Breast epithelium (tissue), 4 donors: Measurements from ENCODE around the gene SNUPN. TPM values are rescaled to one million over a fixed set of nuclear protein-coding genes. Genes with fewer than 3 reads are reported as not detected.

Experiments
- DNase-seq, 2 donors: peaks; one replicate each; pipeline ENCODE4 v3.0.0-alpha.2; 2019; ENCODE audit warnings: low spot score in 2 of 2
- H3K27ac ChIP-seq, 2 donors: fragments of 200-600 bp; sonication (generic) in 1 of 2; one replicate each; pipeline ENCODE4 v1.5.1; 2016 to 2019; ENCODE audit warnings: mild to moderate bottlenecking in 1 of 2
- H3K27me3 ChIP-seq, 2 donors: fragments of 200-600 bp; sonication (generic) in 1 of 2; one replicate each; pipeline versions ENCODE4 v1.5.1 to v1.6.0; 2017 to 2019; ENCODE audit warnings: control low read depth in 1 of 2, mild to moderate bottlenecking in 1 of 2
- H3K36me3 ChIP-seq: fragments of 200-600 bp; one replicate; pipeline ENCODE4 v1.5.1; 2019
- H3K4me1 ChIP-seq, 2 donors: fragments of 200-600 bp; sonication (generic); one replicate each; pipeline ENCODE4 v1.5.1; 2016 to 2019; ENCODE audit warnings: control low read depth in 1 of 2
- H3K4me3 ChIP-seq, 3 donors: fragments of 200-600 bp; sonication (generic); 1 replicate in 2 of 3; 2 replicates in 1 of 3; pipeline ENCODE4 v1.5.1; 2016 to 2019; ENCODE audit warnings: mild to moderate bottlenecking in 3 of 3, moderate library complexity in 2 of 3
- H3K9me3 ChIP-seq, 2 donors: fragments of 200-600 bp; sonication (generic) in 1 of 2; one replicate each; pipeline ENCODE4 v1.5.1; 2016 to 2019; ENCODE audit warnings: control low read depth in 1 of 2
- POLR2A ChIP-seq: fragments of 450-650 bp; IDR thresholded peaks from one replicate; pipeline ENCODE4 v1.6.1; 2016; ENCODE audit warnings: antibody characterized with exemption, mild to moderate bottlenecking, moderate library complexity
- POLR2AphosphoS5 ChIP-seq, 3 donors: sonication (generic); formaldehyde crosslinking; IDR thresholded peaks; one replicate each; pipeline ENCODE4 v1.6.1; 2017; ENCODE audit warnings: antibody characterized with exemption in 3 of 3
- intact Hi-C: fragments of 100-400 bp; cut with DNase I; formaldehyde crosslinking; loops from one replicate; pipeline ENCODE4 v1.15.1; 2023; ENCODE audit warnings: low total_unique reads
- total RNA-seq, 3 donors: library from RNA; depleted of rRNA; stranded (reverse); fragments of >200 nt; gene quantifications; one replicate each; pipeline ENCODE4 v1.1.0, GENCODE V29; 2016
- TF ChIP-seq, protein P1 (sequence below), 3 donors: fragments of 450-650 bp; IDR thresholded peaks; one replicate each; pipeline ENCODE4 v1.5.1; 2016 to 2017; ENCODE audit warnings: antibody characterized with exemption in 3 of 3, mild to moderate bottlenecking in 3 of 3, moderate library complexity in 3 of 3

SNUPN gene
- total RNA-seq, 3 donors from 2014 or later: 19.8 to 24.9 (median 23.6) TPM

DNA sequence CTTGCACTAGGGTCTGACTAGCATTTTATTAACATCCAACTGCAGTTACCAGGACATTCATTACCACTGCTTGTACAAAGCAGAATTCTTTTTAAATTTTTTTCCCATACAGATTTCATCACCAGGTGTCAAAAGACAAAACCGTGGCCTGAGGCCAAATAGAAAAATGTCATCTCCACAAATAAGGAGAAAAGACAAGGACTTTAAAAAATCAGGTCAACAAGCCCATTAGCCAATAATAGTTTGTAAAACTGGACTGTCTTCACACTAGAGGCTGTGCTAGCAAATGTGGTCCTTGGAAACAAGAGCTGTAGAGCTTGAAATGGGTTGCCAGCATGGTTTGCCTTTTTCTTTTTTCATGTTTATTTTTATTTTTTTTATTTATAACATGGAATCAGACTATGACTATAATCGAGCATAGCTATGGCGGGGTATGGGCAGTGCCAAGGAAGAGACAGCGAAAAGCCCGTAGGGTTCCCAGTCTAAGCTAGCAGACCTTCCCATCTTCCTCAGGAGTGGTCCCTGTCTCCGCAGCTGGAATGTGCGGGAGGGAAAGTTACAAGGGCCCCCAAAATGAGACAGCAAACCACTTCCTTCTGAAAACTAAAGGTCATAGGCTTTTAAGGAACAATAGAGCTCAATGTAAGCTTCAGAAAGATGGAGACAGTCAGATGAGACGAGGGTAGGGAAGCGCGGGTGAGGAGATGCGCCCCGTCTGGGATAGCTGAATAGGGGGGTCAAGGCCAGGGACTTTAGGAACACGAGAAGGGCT is 47.9 kb downstream of the SNUPN start:
- H3K4me3 ChIP-seq: peak overlapping the region; percentile 86 to 100 (median 98)
- DNase-seq: no peak
- no peaks in the 10 kb centered on the region for H3K27me3 ChIP-seq
- no peaks in the 10 kb centered on the region for H3K9me3 ChIP-seq
- intact Hi-C loops: no loop called here
- no peak for TF ChIP-seq POLR2A
- TF ChIP-seq, protein P1, sequence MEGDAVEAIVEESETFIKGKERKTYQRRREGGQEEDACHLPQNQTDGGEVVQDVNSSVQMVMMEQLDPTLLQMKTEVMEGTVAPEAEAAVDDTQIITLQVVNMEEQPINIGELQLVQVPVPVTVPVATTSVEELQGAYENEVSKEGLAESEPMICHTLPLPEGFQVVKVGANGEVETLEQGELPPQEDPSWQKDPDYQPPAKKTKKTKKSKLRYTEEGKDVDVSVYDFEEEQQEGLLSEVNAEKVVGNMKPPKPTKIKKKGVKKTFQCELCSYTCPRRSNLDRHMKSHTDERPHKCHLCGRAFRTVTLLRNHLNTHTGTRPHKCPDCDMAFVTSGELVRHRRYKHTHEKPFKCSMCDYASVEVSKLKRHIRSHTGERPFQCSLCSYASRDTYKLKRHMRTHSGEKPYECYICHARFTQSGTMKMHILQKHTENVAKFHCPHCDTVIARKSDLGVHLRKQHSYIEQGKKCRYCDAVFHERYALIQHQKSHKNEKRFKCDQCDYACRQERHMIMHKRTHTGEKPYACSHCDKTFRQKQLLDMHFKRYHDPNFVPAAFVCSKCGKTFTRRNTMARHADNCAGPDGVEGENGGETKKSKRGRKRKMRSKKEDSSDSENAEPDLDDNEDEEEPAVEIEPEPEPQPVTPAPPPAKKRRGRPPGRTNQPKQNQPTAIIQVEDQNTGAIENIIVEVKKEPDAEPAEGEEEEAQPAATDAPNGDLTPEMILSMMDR (IDR thresholded peaks at IDR 0.05): no peak
- no peak for TF ChIP-seq POLR2AphosphoS5 (IDR thresholded peaks at IDR 0.05)
- H3K4me1 ChIP-seq: no peaks in the 10 kb centered on the region
- peak overlapping the region; percentile 90 to 95 for H3K27ac ChIP-seq
- no peaks in the 10 kb centered on the region for H3K36me3 ChIP-seq

DNA sequence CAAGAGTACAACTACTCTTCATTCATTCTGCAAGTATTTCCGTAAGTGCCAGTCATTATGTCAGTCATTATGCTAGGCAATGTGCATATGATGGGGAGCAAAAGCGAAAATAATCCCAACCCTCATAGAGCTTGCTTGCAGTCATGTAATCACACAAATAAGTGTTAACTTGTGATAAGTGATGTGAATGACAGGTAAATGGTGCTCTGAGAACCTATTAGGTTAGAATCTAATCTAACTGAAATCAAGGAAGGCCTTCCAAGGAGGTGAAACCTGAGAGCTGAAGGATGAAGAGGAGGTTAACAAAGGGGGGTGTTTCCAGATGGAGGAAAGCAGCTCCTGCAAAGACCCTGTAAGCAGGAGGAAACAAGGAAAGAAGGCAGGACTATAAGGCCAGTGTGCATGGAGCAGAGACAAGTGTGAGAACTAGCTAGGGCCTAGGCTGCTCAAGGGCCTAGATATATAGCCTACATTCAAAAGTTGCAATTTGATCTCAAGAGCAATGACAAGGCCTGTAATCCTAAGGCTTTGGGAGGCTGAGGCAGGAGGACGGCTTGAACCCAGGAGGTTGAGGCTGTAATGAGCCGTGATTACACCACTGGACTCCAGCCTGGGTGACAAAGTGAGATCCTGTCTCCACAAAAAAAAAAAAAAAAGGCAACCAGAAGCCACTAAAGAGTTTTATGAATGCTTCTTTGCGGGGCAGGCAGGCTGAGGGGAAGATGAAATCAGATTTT is 51.7 kb downstream of the SNUPN start:
- Histone ChIP-seq H3K9me3 (no peaks in the 10 kb centered on the region), H3K36me3 (no peaks in the 10 kb centered on the region), H3K4me3 (no peak overlapping the region), H3K27ac (no peak overlapping the region), H3K27me3 (no peaks in the 10 kb centered on the region), H3K4me1 (no peaks in the 10 kb centered on the region)
- intact Hi-C loops: no loop called here
- TF ChIP-seq POLR2A: no peak
- TF ChIP-seq POLR2AphosphoS5 (IDR thresholded peaks at IDR 0.05): no peak
- TF ChIP-seq, protein P1 (IDR thresholded peaks at IDR 0.05): no peak
- DNase-seq: no peak

DNA sequence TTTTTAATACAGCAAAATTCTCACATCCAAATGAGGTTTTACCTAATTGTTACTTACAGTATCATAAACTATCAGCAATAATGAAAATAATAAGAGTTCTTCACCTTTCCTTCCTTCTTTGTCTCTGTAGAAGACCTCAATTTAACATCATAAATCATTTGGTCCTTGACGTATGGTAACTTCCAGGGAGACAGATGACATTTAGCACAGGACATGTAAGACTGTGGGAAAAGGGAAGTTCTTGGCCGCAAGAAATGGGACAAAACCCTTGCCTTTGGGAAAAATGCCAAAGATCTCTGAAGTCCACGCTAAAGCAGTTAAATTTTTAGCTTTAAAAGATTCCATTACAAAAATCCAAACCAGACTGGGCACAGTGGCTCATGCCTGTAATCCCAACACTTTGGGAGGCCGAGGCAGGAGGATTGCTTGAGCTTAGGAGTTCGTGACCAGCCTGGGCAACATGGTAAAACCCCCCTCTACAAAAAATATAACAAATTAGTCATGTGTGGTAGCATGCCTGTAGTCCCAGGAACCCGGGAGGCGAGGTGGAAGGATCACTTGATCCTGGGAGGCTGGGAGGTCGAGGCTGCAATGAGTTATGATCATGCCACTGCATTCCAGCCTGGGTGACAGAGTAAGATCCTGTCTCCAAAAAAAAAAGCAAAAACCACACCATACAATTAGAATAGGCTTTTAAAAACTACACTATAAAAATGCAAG is 55.2 kb downstream of the SNUPN start:
- TF ChIP-seq POLR2AphosphoS5 (IDR thresholded peaks at IDR 0.05) (no peak), POLR2A (no peak)
- TF ChIP-seq, protein P1 (IDR thresholded peaks at IDR 0.05): no peak
- intact Hi-C loops: no loop called here
- no peak for DNase-seq
- Histone ChIP-seq H3K27ac (no peak overlapping the region), H3K4me3 (no peak overlapping the region), H3K27me3 (no peaks in the 10 kb centered on the region), H3K9me3 (no peaks in the 10 kb centered on the region), H3K36me3 (no peaks in the 10 kb centered on the region), H3K4me1 (no peaks in the 10 kb centered on the region)

DNA sequence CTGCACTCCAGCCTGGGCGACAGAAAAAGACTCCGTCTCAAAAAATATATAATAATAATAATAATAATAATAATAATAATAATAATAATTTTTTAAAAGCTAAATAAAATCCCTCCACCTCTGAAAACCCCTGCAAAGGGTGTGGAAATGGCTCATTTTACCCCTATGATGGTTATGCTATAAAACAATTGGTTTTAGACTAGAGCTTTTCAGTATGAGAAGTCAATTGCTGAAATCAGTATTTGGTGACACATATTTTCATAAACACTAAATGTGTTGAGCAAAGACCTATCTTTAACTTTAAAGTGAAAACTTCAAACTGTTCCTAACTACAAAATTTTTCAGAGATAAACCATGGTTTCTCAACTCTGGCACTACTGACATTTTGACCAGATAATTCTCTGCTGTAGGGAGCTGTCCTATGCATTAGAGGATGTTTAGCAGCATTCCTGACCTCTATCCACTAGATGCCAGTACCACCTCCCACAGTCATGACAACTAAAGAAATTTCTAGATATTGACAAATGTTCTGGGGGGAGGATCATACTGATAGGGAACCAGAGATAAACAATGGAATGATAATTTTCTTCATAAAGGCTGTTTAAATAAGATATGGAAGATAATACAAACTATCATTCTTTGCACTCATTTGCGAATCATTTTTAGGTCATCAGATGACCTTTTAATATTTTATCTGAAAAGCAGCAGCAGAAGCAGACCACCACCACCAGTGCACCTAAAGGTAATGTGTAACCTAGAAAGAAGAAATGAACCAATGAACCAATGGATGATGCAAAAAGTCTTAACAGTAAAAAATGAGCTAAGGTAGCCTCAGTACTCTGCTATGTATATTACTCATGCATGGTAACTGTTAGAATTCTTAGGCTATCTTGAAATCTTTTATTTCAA is 60.2 kb downstream of the SNUPN start:
- Histone ChIP-seq H3K36me3 (no peaks in the 10 kb centered on the region), H3K27me3 (no peaks in the 10 kb centered on the region), H3K4me1 (no peaks in the 10 kb centered on the region), H3K9me3 (no peaks in the 10 kb centered on the region), H3K4me3 (no peak overlapping the region), H3K27ac (no peak overlapping the region)
- intact Hi-C loops: no loop called here
- no peak for DNase-seq
- no peak for TF ChIP-seq POLR2A
- TF ChIP-seq POLR2AphosphoS5 (IDR thresholded peaks at IDR 0.05): no peak
- TF ChIP-seq, protein P1 (IDR thresholded peaks at IDR 0.05): no peak
